GM23248 (cell line): ENCODE data around the gene CDH4.

Experiments
- EZH2 ChIP-seq: fragments of 200-600 bp; sonication (generic); IDR thresholded peaks from 2 replicates; pipeline ENCODE4 v1.6.1; 2018; ENCODE audit warnings: antibody characterized with exemption, mild to moderate bottlenecking; ENCODE audit not compliant: insufficient read depth, poor library complexity, severe bottlenecking
- EZH2phosphoT487 ChIP-seq: fragments of 200-600 bp; sonication (generic); IDR thresholded peaks from 2 replicates; pipeline ENCODE4 v1.6.1; 2018; ENCODE audit warnings: antibody characterized with exemption, moderate library complexity, mild to moderate bottlenecking, low read depth; ENCODE audit not compliant: insufficient read depth

- TF ChIP-seq EZH2phosphoT487: no peak
- TF ChIP-seq EZH2: no peak
Observed at GRCh38 chr20:61646986-61647385, 394.9 kb downstream of the CDH4 start.
